Karpas-422 (cell line): ENCODE data around the gene IQGAP1. TPM values are rescaled to one million over a fixed set of nuclear protein-coding genes. Genes with fewer than 3 reads are reported as not detected.
"Not testable (repeated sequence)": the region's sequence is repeated elsewhere in the genome, so short reads cannot be mapped to it uniquely, and the experiment has no call there.

Source experiments
- DNase-seq: peaks from one replicate; pipeline ENCODE4 v3.0.0-alpha.2; 2015
- H2AFZ ChIP-seq: fragments of 200-600 bp; sonication (generic); 2 replicates; pipeline ENCODE4 v1.6.1; 2014; ENCODE audit warnings: antibody characterized with exemption, low read length, mixed read lengths
- H3K27ac ChIP-seq: fragments of 200-600 bp; sonication (generic); 2 replicates; pipeline ENCODE4 v1.5.1; 2014; ENCODE audit warnings: mild to moderate bottlenecking, low read length, moderate library complexity
- H3K27me3 ChIP-seq: fragments of 200-600 bp; sonication (generic); 2 replicates; pipeline ENCODE4 v1.6.1; 2014; ENCODE audit warnings: low read length, mixed read lengths
- H3K36me3 ChIP-seq: fragments of 200-600 bp; sonication (generic); 2 replicates; pipeline ENCODE4 v1.6.1; 2014; ENCODE audit warnings: low read length, mixed read lengths; ENCODE audit not compliant: insufficient read depth
- H3K4me1 ChIP-seq: fragments of 200-600 bp; sonication (generic); 2 replicates; pipeline ENCODE4 v1.6.1; 2014; ENCODE audit warnings: mild to moderate bottlenecking, low read length, mixed read lengths
- H3K4me2 ChIP-seq: fragments of 200-600 bp; sonication (generic); 2 replicates; pipeline ENCODE4 v1.6.1; 2014; ENCODE audit warnings: low read length, low read depth, mild to moderate bottlenecking; ENCODE audit not compliant: poor library complexity, severe bottlenecking
- H3K4me3 ChIP-seq: fragments of 200-600 bp; sonication (generic); 2 replicates; pipeline ENCODE4 v1.5.1; 2014; ENCODE audit warnings: mild to moderate bottlenecking, antibody characterized with exemption, low read length, mixed read lengths
- H3K79me2 ChIP-seq: fragments of 200-600 bp; sonication (generic); 2 replicates; pipeline ENCODE4 v1.6.1; 2014; ENCODE audit warnings: mild to moderate bottlenecking, low read length, mixed read lengths
- H3K9ac ChIP-seq: fragments of 200-600 bp; sonication (generic); 2 replicates; pipeline ENCODE4 v1.6.0; 2014; ENCODE audit warnings: low read length
- H3K9me2 ChIP-seq: fragments of 200-600 bp; sonication (generic), shearing (Covaris generic); replicated peaks from 2 replicates; pipeline ENCODE4 v1.6.0; 2014; ENCODE audit warnings: mild to moderate bottlenecking, low read length, moderate library complexity; ENCODE audit not compliant: insufficient read depth
- H3K9me3 ChIP-seq: fragments of 300-700, 200-600 bp; sonication (generic); 2 replicates; pipeline ENCODE4 v1.6.1; 2014; ENCODE audit warnings: low read length, mixed read lengths
- H4K20me1 ChIP-seq: fragments of 200-600 bp; sonication (generic); 2 replicates; pipeline ENCODE4 v1.6.1; 2014; ENCODE audit warnings: mild to moderate bottlenecking, antibody characterized with exemption, low read length, low read depth; ENCODE audit not compliant: insufficient read depth
- total RNA-seq: library from RNA; depleted of rRNA; stranded (reverse); fragments of >200 nt; shearing (Covaris generic); gene quantifications from 2 replicates; pipeline ENCODE4 v1.2.3, GENCODE V29; 2014; ENCODE audit warnings: low replicate concordance

IQGAP1 gene
- total RNA-seq, 1 experiment from 2014 or later: 122 TPM

- H3K4me3 ChIP-seq: no peak overlapping the region
- H3K9ac ChIP-seq: no peak overlapping the region
- no peaks in the 10 kb centered on the region for H3K9me2 ChIP-seq
- no peaks in the 10 kb centered on the region for H3K36me3 ChIP-seq
- H3K9me3 ChIP-seq: no peaks in the 10 kb centered on the region
- H3K79me2 ChIP-seq: no peaks in the 10 kb centered on the region
- no peaks in the 10 kb centered on the region for H4K20me1 ChIP-seq
- H3K4me2 ChIP-seq: no peak overlapping the region
- DNase-seq: no peak
- peaks cover 7% of the 10 kb centered on the region for H3K4me1 ChIP-seq
- no peaks in the 10 kb centered on the region for H3K27me3 ChIP-seq
- H2AFZ ChIP-seq: no peak overlapping the region
- no peak overlapping the region for H3K27ac ChIP-seq
Observed at GRCh38 chr15:90512981-90513380, 124.9 kb downstream of the IQGAP1 start.

- H3K4me1 ChIP-seq: peaks cover 7% of the 10 kb centered on the region
- no peaks in the 10 kb centered on the region for H4K20me1 ChIP-seq
- no peak overlapping the region for H3K4me2 ChIP-seq
- H3K9ac ChIP-seq: no peak overlapping the region
- no peaks in the 10 kb centered on the region for H3K9me2 ChIP-seq
- H3K9me3 ChIP-seq: no peaks in the 10 kb centered on the region
- H3K36me3 ChIP-seq: no peaks in the 10 kb centered on the region
- no peak for DNase-seq
- no peak overlapping the region for H2AFZ ChIP-seq
- no peaks in the 10 kb centered on the region for H3K79me2 ChIP-seq
- no peaks in the 10 kb centered on the region for H3K27me3 ChIP-seq
- no peak overlapping the region for H3K4me3 ChIP-seq
- H3K27ac ChIP-seq: no peak overlapping the region
Observed at GRCh38 chr15:90513448-90513847, 125.4 kb downstream of the IQGAP1 start.

GRCh38 chr15:90513893-90514292 lies 125.9 kb downstream of the IQGAP1 start:
- not testable (repeated sequence) for H3K9ac ChIP-seq, H3K79me2 ChIP-seq, H3K36me3 ChIP-seq, H3K4me1 ChIP-seq, H3K27ac ChIP-seq, DNase-seq, H2AFZ ChIP-seq, H3K4me2 ChIP-seq, H3K4me3 ChIP-seq, H3K9me3 ChIP-seq, H3K9me2 ChIP-seq, H4K20me1 ChIP-seq, H3K27me3 ChIP-seq

GRCh38 chr15:90519688-90520087 lies 131.6 kb downstream of the IQGAP1 start:
- H4K20me1 ChIP-seq: no peaks in the 10 kb centered on the region
- no peak overlapping the region for H3K4me3 ChIP-seq
- H3K9ac ChIP-seq: no peak overlapping the region
- no peaks in the 10 kb centered on the region for H3K9me3 ChIP-seq
- H3K27ac ChIP-seq: no peak overlapping the region
- H3K4me1 ChIP-seq: peaks cover 7% of the 10 kb centered on the region
- no peak for DNase-seq
- no peaks in the 10 kb centered on the region for H3K79me2 ChIP-seq
- H3K4me2 ChIP-seq: no peak overlapping the region
- no peak overlapping the region for H2AFZ ChIP-seq
- no peaks in the 10 kb centered on the region for H3K9me2 ChIP-seq
- H3K36me3 ChIP-seq: no peaks in the 10 kb centered on the region
- H3K27me3 ChIP-seq: no peaks in the 10 kb centered on the region

GRCh38 chr15:90520365-90520764 lies 132.3 kb downstream of the IQGAP1 start:
- Histone ChIP-seq H3K27me3 (no peaks in the 10 kb centered on the region), H3K9ac (no peak overlapping the region), H2AFZ (peak overlapping the region; percentile 71; the same call in 1 of the 2 replicates)

GRCh38 chr15:90523373-90523772 lies 135.3 kb downstream of the IQGAP1 start:
- no peak overlapping the region for H3K4me2 ChIP-seq
- DNase-seq: no peak
- no peaks in the 10 kb centered on the region for H3K27me3 ChIP-seq
- no peaks in the 10 kb centered on the region for H3K9me2 ChIP-seq
- no peak overlapping the region for H2AFZ ChIP-seq
- no peaks in the 10 kb centered on the region for H3K4me1 ChIP-seq
- H3K79me2 ChIP-seq: no peaks in the 10 kb centered on the region
- H3K4me3 ChIP-seq: no peak overlapping the region
- H3K9ac ChIP-seq: no peak overlapping the region
- H3K27ac ChIP-seq: no peak overlapping the region
- no peaks in the 10 kb centered on the region for H3K36me3 ChIP-seq
- no peaks in the 10 kb centered on the region for H3K9me3 ChIP-seq
- no peaks in the 10 kb centered on the region for H4K20me1 ChIP-seq

More at GRCh38 chr15:90520365-90520764, 132.3 kb downstream of the IQGAP1 start:
- peaks cover 7% of the 10 kb centered on the region for H3K4me1 ChIP-seq
- no peaks in the 10 kb centered on the region for H3K79me2 ChIP-seq
- no peak for DNase-seq
- no peak overlapping the region for H3K4me2 ChIP-seq
- H3K27ac ChIP-seq: no peak overlapping the region
- H4K20me1 ChIP-seq: no peaks in the 10 kb centered on the region
- no peaks in the 10 kb centered on the region for H3K36me3 ChIP-seq
- H3K4me3 ChIP-seq: no peak overlapping the region
- H3K9me3 ChIP-seq: no peaks in the 10 kb centered on the region
- no peaks in the 10 kb centered on the region for H3K9me2 ChIP-seq

GRCh38 chr15:90524018-90524803 lies 136.2 kb downstream of the IQGAP1 start:
- not testable (repeated sequence) for DNase-seq, H3K4me3 ChIP-seq, H3K27me3 ChIP-seq, H3K4me2 ChIP-seq, H3K9me3 ChIP-seq, H2AFZ ChIP-seq, H4K20me1 ChIP-seq, H3K4me1 ChIP-seq, H3K79me2 ChIP-seq, H3K27ac ChIP-seq, H3K9ac ChIP-seq, H3K36me3 ChIP-seq, H3K9me2 ChIP-seq

- Histone ChIP-seq H3K27me3 (no peaks in the 10 kb centered on the region), H3K4me2 (peak overlapping the region; percentile 96), H3K27ac (no peak overlapping the region), H3K9ac (peak overlapping the region; percentile 93), H3K9me3 (no peaks in the 10 kb centered on the region), H3K9me2 (no peaks in the 10 kb centered on the region), H3K4me1 (peaks cover 24% of the 10 kb centered on the region), H3K36me3 (no peaks in the 10 kb centered on the region), H2AFZ (peak overlapping the region; percentile 95; the same call in 1 of the 2 replicates), H3K4me3 (peak overlapping the region; percentile 97), H3K79me2 (peaks cover 35% of the 10 kb centered on the region), H4K20me1 (no peaks in the 10 kb centered on the region)
- no peak for DNase-seq
Observed at GRCh38 chr15:90529011-90529370, 140.9 kb downstream of the IQGAP1 start.
